HG02981 (cell line): Measurements from ENCODE around the gene C12orf57.

ENCODE experiments used
- ATAC-seq: cut with Tn5 transposase; IDR thresholded peaks from one replicate; pipeline ENCODE4 v1.9.1; 2021; ENCODE audit warnings: mild to moderate bottlenecking, moderate library complexity; ENCODE audit not compliant: unreplicated experiment

The C12orf57 gene

DNA sequence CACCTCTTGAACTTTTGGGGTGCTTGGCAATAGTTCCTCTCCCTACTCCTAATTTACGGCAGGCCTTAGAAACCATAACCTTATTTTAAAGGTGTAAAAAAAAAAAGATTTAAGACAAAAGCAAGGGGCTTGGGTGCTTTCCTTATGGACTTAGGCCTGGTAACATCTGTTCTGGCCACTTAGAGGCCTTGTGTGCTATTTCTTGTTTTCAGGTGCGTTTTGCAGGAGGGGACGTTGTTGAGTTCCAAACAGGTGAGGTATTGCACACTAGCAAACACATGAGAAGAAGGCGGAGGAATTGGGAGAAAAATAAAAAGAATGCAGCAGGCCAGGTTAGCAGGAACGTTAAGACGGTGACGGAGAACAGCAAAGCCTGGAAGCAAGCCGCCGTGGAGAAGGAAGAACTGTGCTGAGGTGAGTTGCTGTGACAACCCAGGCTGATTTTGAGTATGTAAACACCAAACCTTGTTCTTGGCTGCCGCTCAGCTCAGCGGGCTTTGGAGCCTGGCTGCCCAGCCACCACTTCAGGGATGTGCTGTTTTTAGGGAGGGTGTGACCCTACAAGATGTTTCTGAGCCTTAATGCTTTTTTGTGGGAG, 44.2 kb downstream of the C12orf57 start:
- ATAC-seq, result no peak
